Measurements from ENCODE around the gene NKX1-1. TPM values are rescaled to one million over a fixed set of nuclear protein-coding genes. Genes with fewer than 3 reads are reported as not detected.

The NKX1-1 gene
- total RNA-seq, 1 donor from 2014 or later, result not detected

DNA sequence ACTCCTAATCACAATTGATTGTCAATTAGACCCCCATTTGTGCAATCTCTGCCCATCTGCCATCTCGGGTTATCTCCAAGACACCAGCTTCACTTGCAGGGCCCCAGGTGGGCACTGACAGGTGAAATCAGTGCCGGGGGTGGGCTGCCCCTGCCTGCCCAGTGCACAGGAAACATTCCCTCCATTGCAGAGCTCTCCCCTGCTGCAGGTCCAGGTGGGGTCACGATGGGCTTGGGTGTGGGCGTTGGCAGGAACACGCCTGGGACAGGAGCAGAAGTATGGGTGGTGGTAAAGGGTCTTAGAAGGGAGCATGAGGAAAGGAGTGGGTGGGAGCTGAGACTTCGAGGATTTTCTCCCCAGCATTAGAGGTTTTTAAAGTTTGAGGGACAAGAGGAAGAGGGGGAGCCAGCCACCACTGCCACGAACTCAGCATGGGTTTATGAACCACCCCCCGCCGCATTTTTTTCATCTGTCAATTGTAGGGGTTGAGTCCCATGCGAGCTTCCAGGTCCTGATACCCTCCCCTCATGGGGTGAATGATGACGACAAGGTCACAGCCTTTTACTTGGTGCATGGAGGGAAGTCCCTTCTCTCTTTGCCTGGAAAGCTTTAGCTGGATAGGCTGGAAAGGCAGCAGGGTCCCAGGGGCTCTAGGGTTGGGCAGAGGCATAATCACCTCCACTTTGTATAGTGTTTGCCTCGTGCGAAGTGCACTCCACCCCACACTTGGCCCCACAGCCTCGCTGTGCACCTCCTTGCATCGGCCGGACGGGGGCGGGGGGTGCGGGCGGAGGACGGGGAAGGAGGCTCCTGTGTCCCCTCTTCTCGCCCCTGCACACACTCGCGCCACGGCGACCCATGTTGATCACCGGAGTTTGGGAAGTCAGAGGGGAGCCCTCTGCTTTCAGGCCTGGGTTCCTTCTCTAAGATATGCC lies 3.5 kb upstream of the NKX1-1 start:
- Mint-ChIP-seq H3K4me3 (ENCODE audit: unreplicated experiment) (no peak overlapping the region), H3K36me3 (ENCODE audit: unreplicated experiment) (no peaks in the 10 kb centered on the region), H3K27me3 (ENCODE audit: unreplicated experiment) (peaks cover 2% of the 10 kb centered on the region), H3K4me1 (ENCODE audit: unreplicated experiment) (no peaks in the 10 kb centered on the region), H3K9me3 (ENCODE audit: unreplicated experiment) (no peaks in the 10 kb centered on the region), H3K27ac (ENCODE audit: unreplicated experiment) (no peak overlapping the region)
- TF ChIP-seq, protein P1, sequence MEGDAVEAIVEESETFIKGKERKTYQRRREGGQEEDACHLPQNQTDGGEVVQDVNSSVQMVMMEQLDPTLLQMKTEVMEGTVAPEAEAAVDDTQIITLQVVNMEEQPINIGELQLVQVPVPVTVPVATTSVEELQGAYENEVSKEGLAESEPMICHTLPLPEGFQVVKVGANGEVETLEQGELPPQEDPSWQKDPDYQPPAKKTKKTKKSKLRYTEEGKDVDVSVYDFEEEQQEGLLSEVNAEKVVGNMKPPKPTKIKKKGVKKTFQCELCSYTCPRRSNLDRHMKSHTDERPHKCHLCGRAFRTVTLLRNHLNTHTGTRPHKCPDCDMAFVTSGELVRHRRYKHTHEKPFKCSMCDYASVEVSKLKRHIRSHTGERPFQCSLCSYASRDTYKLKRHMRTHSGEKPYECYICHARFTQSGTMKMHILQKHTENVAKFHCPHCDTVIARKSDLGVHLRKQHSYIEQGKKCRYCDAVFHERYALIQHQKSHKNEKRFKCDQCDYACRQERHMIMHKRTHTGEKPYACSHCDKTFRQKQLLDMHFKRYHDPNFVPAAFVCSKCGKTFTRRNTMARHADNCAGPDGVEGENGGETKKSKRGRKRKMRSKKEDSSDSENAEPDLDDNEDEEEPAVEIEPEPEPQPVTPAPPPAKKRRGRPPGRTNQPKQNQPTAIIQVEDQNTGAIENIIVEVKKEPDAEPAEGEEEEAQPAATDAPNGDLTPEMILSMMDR (IDR thresholded peaks at IDR 0.05), result no peak
- no peak for DNase-seq (ENCODE audit: extremely low spot score, unreplicated experiment)

DNA sequence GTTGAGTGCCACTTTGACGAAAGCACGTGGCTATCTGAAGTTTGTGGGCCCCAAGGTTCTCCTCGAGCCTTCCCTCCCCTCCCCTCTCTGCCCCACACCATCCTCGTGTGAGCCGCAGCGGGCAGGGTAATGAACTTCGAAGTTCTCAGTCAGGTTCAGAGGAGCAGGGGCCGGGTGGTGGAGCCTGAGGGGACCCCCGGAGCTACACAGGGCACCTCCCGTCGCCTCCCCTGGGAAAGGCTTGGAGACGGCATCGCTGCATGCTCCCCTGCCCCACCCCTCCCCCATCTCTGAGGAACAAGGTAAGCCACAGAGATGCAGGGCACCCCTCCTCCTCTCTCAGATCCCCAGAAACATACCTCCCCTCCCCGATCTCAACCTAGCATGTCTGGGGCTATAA lies 2.8 kb upstream of the NKX1-1 start:
- Mint-ChIP-seq H3K4me3 (ENCODE audit: unreplicated experiment) (no peak overlapping the region), H3K9me3 (ENCODE audit: unreplicated experiment) (no peaks in the 10 kb centered on the region), H3K4me1 (ENCODE audit: unreplicated experiment) (no peaks in the 10 kb centered on the region), H3K27me3 (ENCODE audit: unreplicated experiment) (peaks cover 2% of the 10 kb centered on the region), H3K27ac (ENCODE audit: unreplicated experiment) (no peak overlapping the region), H3K36me3 (ENCODE audit: unreplicated experiment) (no peaks in the 10 kb centered on the region)
- TF ChIP-seq, protein P1 (IDR thresholded peaks at IDR 0.05), result no peak
- no peak for DNase-seq (ENCODE audit: extremely low spot score, unreplicated experiment)

DNA sequence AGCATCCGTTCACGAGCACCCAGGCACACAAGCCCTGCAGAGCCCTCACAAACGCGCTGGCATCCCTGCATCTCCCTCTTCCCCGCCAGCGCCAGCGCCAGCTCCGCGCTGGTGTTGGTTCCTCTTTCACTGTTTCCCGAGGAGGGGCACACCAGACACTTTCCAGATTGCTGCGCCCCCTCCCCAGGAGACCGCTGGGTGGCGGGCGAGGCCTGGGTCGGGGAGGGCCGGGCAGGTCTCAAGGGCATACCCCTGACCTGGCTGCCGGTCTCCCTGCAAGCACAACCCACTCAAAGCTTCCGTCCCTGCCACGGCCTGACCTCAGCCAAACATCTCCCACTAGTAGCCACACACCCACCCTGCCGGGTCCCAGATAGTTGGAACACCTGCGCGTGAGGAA lies 2.2 kb upstream of the NKX1-1 start:
- Mint-ChIP-seq H3K4me1 (ENCODE audit: unreplicated experiment) (no peaks in the 10 kb centered on the region), H3K4me3 (ENCODE audit: unreplicated experiment) (no peak overlapping the region), H3K27ac (ENCODE audit: unreplicated experiment) (no peak overlapping the region), H3K27me3 (ENCODE audit: unreplicated experiment) (peaks cover 2% of the 10 kb centered on the region), H3K9me3 (ENCODE audit: unreplicated experiment) (no peaks in the 10 kb centered on the region), H3K36me3 (ENCODE audit: unreplicated experiment) (no peaks in the 10 kb centered on the region)
- TF ChIP-seq, protein P1 (IDR thresholded peaks at IDR 0.05), result no peak
- DNase-seq (ENCODE audit: extremely low spot score, unreplicated experiment), result no peak

DNA sequence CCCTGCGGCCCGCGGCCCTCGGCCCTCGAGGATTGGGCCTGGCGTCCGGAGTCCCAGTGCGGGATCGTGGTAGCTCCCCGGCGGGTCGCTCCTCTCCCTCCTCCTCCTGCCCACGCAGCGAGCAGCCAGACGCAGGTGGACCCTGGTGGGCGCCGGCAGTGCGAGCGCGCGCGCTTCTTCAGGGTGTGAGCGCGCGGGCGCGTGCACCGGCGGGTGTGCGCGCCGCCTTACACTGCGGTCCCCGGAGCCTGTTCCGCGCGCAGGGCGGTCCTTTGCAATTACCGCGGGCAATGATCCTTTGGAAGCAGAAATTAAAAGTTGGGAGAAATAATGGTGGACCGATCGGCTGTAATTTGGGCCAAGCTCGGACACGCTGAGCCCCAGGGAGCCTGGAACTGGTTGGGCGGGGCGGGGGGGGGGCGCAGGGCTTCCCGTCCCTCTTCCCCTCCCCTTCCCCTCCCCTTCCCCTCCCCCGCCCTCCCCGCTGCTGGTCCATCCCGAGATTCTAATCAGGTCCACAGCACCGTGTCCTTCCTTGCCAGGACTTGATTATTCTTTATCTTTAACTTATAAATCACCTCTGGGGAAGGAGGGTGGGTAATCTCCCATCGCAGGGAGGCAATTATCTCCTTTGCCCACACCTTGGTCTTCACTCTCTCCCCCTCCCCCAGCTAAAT lies 1.6 kb upstream of the NKX1-1 start:
- H3K9me3 Mint-ChIP-seq (ENCODE audit: unreplicated experiment), result no peaks in the 10 kb centered on the region
- H3K36me3 Mint-ChIP-seq (ENCODE audit: unreplicated experiment), result no peaks in the 10 kb centered on the region
- no peaks in the 10 kb centered on the region for H3K4me1 Mint-ChIP-seq (ENCODE audit: unreplicated experiment)
- no peak overlapping the region for H3K4me3 Mint-ChIP-seq (ENCODE audit: unreplicated experiment)
- DNase-seq (ENCODE audit: extremely low spot score, unreplicated experiment), result no peak
- TF ChIP-seq, protein P1 (IDR thresholded peaks at IDR 0.05), result no peak
- H3K27ac Mint-ChIP-seq (ENCODE audit: unreplicated experiment), result no peak overlapping the region
- H3K27me3 Mint-ChIP-seq (ENCODE audit: unreplicated experiment), result peaks cover 2% of the 10 kb centered on the region
